Stimulated activated CD8-positive, alpha-beta memory T cell treated with anti-CD3 and anti-CD28 coated beads, Interleukin-15, amount 100 ng/mL, for 48 hours (primary cell): ENCODE data around the gene CRYGC.

Experiments used
- DNase-seq, 2 donors: peaks; one replicate each; pipeline ENCODE4 v3.0.0-alpha.2; 2020; ENCODE audit warnings: low read depth in 2 of 2

The CRYGC gene

GRCh38 chr2:208096080-208096479, 33.5 kb downstream of the CRYGC start:
- DNase-seq, result no peak

GRCh38 chr2:208093128-208093527, 36.5 kb downstream of the CRYGC start:
- no peak for DNase-seq

- no peak for DNase-seq
These were observed 37.4 kb downstream of the CRYGC start for GRCh38 chr2:208092093-208092832.

DNA sequence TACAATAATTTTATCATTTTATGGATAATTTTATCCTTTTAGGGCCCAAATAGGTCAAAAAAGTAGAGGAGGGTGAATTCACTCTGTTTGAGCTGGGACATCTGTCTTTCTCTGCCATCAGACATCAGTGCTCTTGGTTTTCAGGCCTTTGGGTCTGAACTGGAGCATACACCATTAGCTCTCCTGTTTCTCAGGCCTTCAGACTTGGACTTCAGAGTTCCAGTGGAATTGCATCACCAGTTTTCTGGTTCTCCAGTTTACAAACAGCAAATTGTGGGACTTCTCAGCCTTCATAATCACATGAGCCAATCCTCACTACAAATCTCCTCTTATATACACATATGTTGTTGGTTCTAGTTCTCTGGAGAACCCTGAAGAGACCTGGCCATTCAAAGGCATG, 39.2 kb downstream of the CRYGC start:
- no peak for DNase-seq

DNA sequence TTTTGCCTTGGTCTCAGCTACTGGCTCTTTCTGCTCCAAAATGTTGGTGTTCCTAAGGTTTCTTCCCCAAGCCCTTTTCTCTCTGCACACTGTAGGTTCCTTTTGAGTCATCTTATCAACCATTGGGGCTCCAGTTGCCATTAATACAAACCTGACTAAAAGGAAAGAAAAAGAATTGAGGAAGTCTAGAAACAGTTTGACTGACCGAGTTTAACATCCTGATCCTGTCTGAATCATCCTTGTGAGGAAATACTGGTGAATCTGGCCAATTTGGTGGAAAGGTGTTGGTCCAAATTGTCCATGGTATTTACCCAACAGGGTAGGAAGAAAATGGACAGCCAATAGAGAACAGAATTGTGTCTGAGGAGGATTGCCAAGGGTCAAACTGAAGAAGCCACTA, 43.6 kb downstream of the CRYGC start:
- DNase-seq, result no peak

DNA sequence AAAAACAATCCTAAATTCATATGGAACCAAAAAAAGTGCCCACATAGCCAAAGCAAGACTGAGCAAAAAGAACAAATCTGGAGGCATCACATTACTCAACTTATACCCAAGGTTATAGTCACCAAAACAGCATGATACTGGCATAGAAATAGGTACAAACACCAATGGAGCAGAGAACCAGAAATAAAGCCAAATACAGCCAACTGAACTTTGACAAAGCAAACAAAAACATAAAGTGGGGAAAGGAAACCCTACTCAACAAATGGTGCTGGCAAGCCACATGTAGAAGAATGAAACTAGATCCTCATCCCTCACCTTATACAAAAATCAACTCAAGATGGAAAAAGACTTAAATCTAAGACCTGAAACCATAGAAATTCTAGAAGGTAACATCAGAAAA, 45.8 kb downstream of the CRYGC start:
- no peak for DNase-seq
